Keratinocyte (primary cell): ENCODE measurements around the gene TAOK3. TPM values are rescaled to one million over a fixed set of nuclear protein-coding genes. Genes with fewer than 3 reads are reported as not detected.
A peak's percentile ranks its signal among the peaks of the same experiment; 100 is the strongest.

Source experiments
- DNase-seq: peaks from one replicate; pipeline ENCODE4 v3.0.0-alpha.2; 2011; ENCODE audit warnings: low read depth, missing footprints, low spot score
- FAIRE-seq: peaks from 2 replicates; lab custom pipeline; 2011; peaks lifted over from hg19 to GRCh38; lab: Jason Lieb, UNC
- H2AFZ ChIP-seq: 2 replicates; pipeline ENCODE4 v1.6.0; 2012; ENCODE audit warnings: low read length, control low read depth, inconsistent platforms; ENCODE audit not compliant: control insufficient read depth
- H3K27ac ChIP-seq: 2 replicates; pipeline ENCODE4 v1.5.1; 2011; ENCODE audit warnings: low read length; ENCODE audit not compliant: control insufficient read depth, insufficient read depth
- H3K27me3 ChIP-seq: 3 replicates; pipeline ENCODE4 v1.6.0; 2011; ENCODE audit warnings: low read length; ENCODE audit not compliant: control insufficient read depth, insufficient read depth; ENCODE audit errors: extremely low read depth
- H3K36me3 ChIP-seq, 2 experiments: 2 replicates in 1 of 2; 3 replicates in 1 of 2; pipeline ENCODE4 v1.5.1; 2011; ENCODE audit warnings: low read length in 2 of 2, mild to moderate bottlenecking in 1 of 2; ENCODE audit not compliant: control insufficient read depth in 2 of 2, insufficient read depth in 2 of 2; ENCODE audit errors: extremely low read depth in 1 of 2
- H3K4me1 ChIP-seq: 3 replicates; pipeline ENCODE4 v1.5.1; 2011; ENCODE audit warnings: low read length; ENCODE audit not compliant: control insufficient read depth, insufficient read depth; ENCODE audit errors: extremely low read depth
- H3K4me2 ChIP-seq: 3 replicates; pipeline ENCODE4 v1.6.0; 2011; ENCODE audit warnings: low read depth, low read length; ENCODE audit not compliant: control insufficient read depth, insufficient read depth; ENCODE audit errors: extremely low read depth
- H3K4me3 ChIP-seq, 3 experiments: fragments of 200-600 bp in 1 of 3; sonication (generic) in 1 of 3; 2 replicates in 2 of 3; 3 replicates in 1 of 3; pipeline ENCODE4 v1.5.1; 2011 to 2016; ENCODE audit warnings: low read length in 3 of 3, mild to moderate bottlenecking in 3 of 3, control low read depth in 2 of 3, inconsistent platforms in 1 of 3, low read depth in 1 of 3, mixed read lengths in 1 of 3, mixed run types in 1 of 3, moderate library complexity in 1 of 3; ENCODE audit not compliant: control insufficient read depth in 2 of 3, insufficient read depth in 2 of 3; ENCODE audit errors: extremely low read depth in 1 of 3
- H3K79me2 ChIP-seq: 2 replicates; pipeline ENCODE4 v1.6.0; 2012; ENCODE audit warnings: low read length; ENCODE audit not compliant: control insufficient read depth, insufficient read depth
- H3K9ac ChIP-seq: 3 replicates; pipeline ENCODE4 v1.6.0; 2011; ENCODE audit warnings: low read length; ENCODE audit not compliant: control insufficient read depth, insufficient read depth; ENCODE audit errors: extremely low read depth
- H3K9me1 ChIP-seq: 3 replicates; pipeline ENCODE4 v1.6.0; 2011; ENCODE audit warnings: low read length; ENCODE audit not compliant: control insufficient read depth, insufficient read depth; ENCODE audit errors: extremely low read depth
- H3K9me3 ChIP-seq: 2 replicates; pipeline ENCODE4 v1.5.1; 2012; ENCODE audit warnings: low read depth, low read length; ENCODE audit not compliant: control insufficient read depth
- H4K20me1 ChIP-seq: 3 replicates; pipeline ENCODE4 v1.6.0; 2011; ENCODE audit warnings: low read length; ENCODE audit not compliant: control insufficient read depth, insufficient read depth; ENCODE audit errors: extremely low read depth
- EZH2 ChIP-seq: IDR thresholded peaks from one replicate; pipeline ENCODE4 v1.6.1; 2012; ENCODE audit warnings: inconsistent platforms, mild to moderate bottlenecking, low read length, moderate library complexity
- dilution Hi-C: fragments of 300-500 bp; cut with MboI; formaldehyde crosslinking; loops from one replicate; pipeline ENCODE4 v1.7.0; 2020; ENCODE audit warnings: low sequenced_read_pairs; ENCODE audit not compliant: extremely low pct_ligation_motif_present
- polyA plus RNA-seq, 5 experiments: library from polyadenylated mRNA; depleted of rRNA in 3 of 5; stranded (reverse) in 3 of 5; stranded (forward) in 1 of 5; unstranded in 1 of 5; fragments of >200 nt; gene quantifications; 1 replicate in 1 of 5; 2 replicates in 3 of 5; 3 replicates in 1 of 5; pipeline versions ENCODE4 v1.2.1 to v1.2.3, GENCODE V29; 2011 to 2012; ENCODE audit warnings: missing spikeins in 2 of 5, low read depth in 1 of 5, low replicate concordance in 1 of 5
- TF ChIP-seq, protein P1 (sequence below), 3 experiments: IDR thresholded peaks in 1 of 3; conservative IDR thresholded peaks in 1 of 3; optimal IDR thresholded peaks in 1 of 3; 2 replicates in 2 of 3; 3 replicates in 1 of 3; pipeline versions ENCODE3 to v1.5.1; 2011; ENCODE audit warnings: low read length in 3 of 3, mild to moderate bottlenecking in 3 of 3, moderate library complexity in 2 of 3, control low read depth in 1 of 3, inconsistent platforms in 1 of 3; ENCODE audit not compliant: insufficient read depth in 2 of 3; ENCODE audit errors: extremely low read depth in 1 of 3

The TAOK3 gene
- polyA plus RNA-seq, 1 donor (not counting 4 experiments of a cell fraction or from before 2014, with no cell fraction given): 35.0 TPM

DNA sequence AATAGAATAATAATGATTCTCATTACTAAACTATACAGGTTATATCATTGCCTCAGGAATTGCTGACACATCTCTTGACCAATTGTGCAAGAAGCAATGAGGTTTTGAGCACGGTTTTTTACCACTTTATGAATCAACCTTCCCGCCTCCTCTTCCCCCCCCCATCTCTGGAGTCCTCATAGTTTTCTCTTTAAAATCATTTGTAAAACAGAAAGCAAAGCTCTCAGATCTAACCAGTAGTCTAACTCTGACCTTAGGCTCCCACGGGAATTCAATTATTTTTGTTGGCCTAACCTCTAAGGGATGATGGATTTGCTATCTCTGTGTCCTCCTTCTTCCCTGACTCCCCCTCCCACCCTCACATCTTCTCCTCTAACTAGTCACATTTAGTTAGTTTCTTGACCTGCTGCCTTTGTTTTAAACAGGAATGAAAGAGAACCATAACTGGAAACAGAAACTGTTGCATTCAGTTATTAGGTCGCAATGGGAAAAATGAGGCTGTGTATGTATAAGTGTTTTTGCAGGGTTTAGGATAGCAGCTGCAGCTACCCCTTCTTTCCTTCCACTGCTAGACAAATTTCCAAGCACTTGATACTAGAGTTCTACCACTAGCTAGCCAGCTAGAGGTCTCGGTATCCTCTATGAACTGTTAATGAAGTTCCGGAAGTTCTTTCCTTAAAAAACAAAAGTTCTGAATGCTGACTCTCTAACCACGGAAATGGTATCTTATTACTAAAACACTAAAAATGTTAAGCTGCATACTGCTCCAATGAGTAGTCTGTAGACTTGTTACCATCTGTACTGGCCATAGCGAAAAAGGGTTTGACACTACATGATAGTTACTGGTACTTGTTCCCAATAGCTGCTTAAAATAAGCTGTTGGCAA is 65.4 kb downstream of the TAOK3 start:
- H2AFZ ChIP-seq: no peak overlapping the region
- TF ChIP-seq, protein P1, sequence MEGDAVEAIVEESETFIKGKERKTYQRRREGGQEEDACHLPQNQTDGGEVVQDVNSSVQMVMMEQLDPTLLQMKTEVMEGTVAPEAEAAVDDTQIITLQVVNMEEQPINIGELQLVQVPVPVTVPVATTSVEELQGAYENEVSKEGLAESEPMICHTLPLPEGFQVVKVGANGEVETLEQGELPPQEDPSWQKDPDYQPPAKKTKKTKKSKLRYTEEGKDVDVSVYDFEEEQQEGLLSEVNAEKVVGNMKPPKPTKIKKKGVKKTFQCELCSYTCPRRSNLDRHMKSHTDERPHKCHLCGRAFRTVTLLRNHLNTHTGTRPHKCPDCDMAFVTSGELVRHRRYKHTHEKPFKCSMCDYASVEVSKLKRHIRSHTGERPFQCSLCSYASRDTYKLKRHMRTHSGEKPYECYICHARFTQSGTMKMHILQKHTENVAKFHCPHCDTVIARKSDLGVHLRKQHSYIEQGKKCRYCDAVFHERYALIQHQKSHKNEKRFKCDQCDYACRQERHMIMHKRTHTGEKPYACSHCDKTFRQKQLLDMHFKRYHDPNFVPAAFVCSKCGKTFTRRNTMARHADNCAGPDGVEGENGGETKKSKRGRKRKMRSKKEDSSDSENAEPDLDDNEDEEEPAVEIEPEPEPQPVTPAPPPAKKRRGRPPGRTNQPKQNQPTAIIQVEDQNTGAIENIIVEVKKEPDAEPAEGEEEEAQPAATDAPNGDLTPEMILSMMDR (optimal IDR thresholded peaks at IDR 0.05 in 1 of 3, IDR thresholded peaks at IDR 0.05 in 1 of 3, conservative IDR thresholded peaks at IDR 0.05 in 1 of 3; ENCODE audit: extremely low read depth in 1 of 3, insufficient read depth in 2 of 3, low read length in 3 of 3): no peak
- no peak for TF ChIP-seq EZH2
- peaks cover 41% of the 10 kb centered on the region for H3K4me1 ChIP-seq
- no peaks in the 10 kb centered on the region for H3K36me3 ChIP-seq
- DNase-seq: peak; percentile 36
- peak overlapping the region; percentile 52 for H3K9ac ChIP-seq
- peak overlapping the region; percentile 95 for H3K4me2 ChIP-seq
- peaks cover 8% of the 10 kb centered on the region for H3K79me2 ChIP-seq
- dilution Hi-C loops: no loop called here
- H3K9me3 ChIP-seq: no peaks in the 10 kb centered on the region
- peak overlapping the region; percentile 74 for H3K27ac ChIP-seq
- H3K9me1 ChIP-seq: no peaks in the 10 kb centered on the region
- no peaks in the 10 kb centered on the region for H4K20me1 ChIP-seq
- peak; percentile 94 for FAIRE-seq
- H3K27me3 ChIP-seq: no peaks in the 10 kb centered on the region
- H3K4me3 ChIP-seq: peak overlapping the region; percentile 11 to 64 (median 62)

DNA sequence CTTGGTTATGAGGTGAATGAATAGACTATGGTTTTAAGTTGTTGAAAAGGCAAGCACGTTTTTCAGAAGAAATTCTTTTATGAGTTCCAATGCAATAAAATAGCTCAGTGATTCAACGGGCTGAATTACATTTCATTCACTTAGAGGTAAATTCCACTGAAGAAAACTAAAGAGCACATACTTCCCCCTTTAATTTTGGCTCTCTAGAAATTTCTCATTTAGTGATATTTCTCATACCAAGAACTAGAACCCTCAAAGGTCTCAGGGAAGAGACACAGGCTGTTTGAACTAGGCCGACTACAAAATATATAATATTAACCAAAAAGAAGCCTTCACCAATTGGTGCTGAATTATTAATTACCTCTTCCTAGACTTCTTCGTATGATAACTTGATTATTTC is 68.6 kb downstream of the TAOK3 start:
- H2AFZ ChIP-seq: no peak overlapping the region
- H3K4me2 ChIP-seq: no peak overlapping the region
- no peak overlapping the region for H3K27ac ChIP-seq
- H3K36me3 ChIP-seq: no peaks in the 10 kb centered on the region
- no peaks in the 10 kb centered on the region for H4K20me1 ChIP-seq
- dilution Hi-C loops: no loop called here
- peaks cover 10% of the 10 kb centered on the region for H3K79me2 ChIP-seq
- H3K4me3 ChIP-seq: no peak overlapping the region
- H3K4me1 ChIP-seq: peaks cover 41% of the 10 kb centered on the region
- no peaks in the 10 kb centered on the region for H3K9me1 ChIP-seq
- DNase-seq: no peak
- no peaks in the 10 kb centered on the region for H3K27me3 ChIP-seq
- H3K9me3 ChIP-seq: no peaks in the 10 kb centered on the region
- TF ChIP-seq, protein P1 (optimal IDR thresholded peaks at IDR 0.05 in 1 of 3, IDR thresholded peaks at IDR 0.05 in 1 of 3, conservative IDR thresholded peaks at IDR 0.05 in 1 of 3; ENCODE audit: extremely low read depth in 1 of 3, insufficient read depth in 2 of 3, low read length in 3 of 3): no peak
- no peak for TF ChIP-seq EZH2
- FAIRE-seq: no peak
- H3K9ac ChIP-seq: no peak overlapping the region
